Activated T-helper 2 cell treated with anti-CD3 and anti-CD28 coated beads, Interferon-gamma antibody, Interleukin-2, Interleukin-4, amounts not matched to agents 10 μg/mL and 5 μg/mL and 100 μg/mL, durations not matched to agents 14 hours and 24 hours and 36 hours (primary cell): Measurements from ENCODE around the gene HRH3. TPM values are rescaled to one million over a fixed set of nuclear protein-coding genes. Genes with fewer than 3 reads are reported as not detected.
A peak's percentile ranks its signal among the peaks of the same experiment; 100 is the strongest.

Experiments used
- DNase-seq: peaks from one replicate; pipeline ENCODE4 v3.0.0; 2021; ENCODE audit warnings: low spot score
- H3K27ac Mint-ChIP-seq: one replicate; pipeline ENCODE4 v1.8.0; 2021; ENCODE audit warnings: mixed read lengths
- H3K27me3 Mint-ChIP-seq: one replicate; pipeline ENCODE4 v1.8.0; 2021; ENCODE audit warnings: low read depth, mixed read lengths
- H3K36me3 Mint-ChIP-seq: one replicate; pipeline ENCODE4 v1.8.0; 2021; ENCODE audit warnings: low read depth, mixed read lengths
- H3K4me1 Mint-ChIP-seq: one replicate; pipeline ENCODE4 v1.8.0; 2021; ENCODE audit warnings: low read depth, mixed read lengths
- H3K4me3 Mint-ChIP-seq: one replicate; pipeline ENCODE4 v1.8.0; 2021; ENCODE audit warnings: low read depth, mild to moderate bottlenecking, moderate library complexity, mixed read lengths
- H3K9me3 Mint-ChIP-seq: one replicate; pipeline ENCODE4 v1.8.0; 2021; ENCODE audit warnings: mixed read lengths
- intact Hi-C: fragments of 100-400 bp; cut with micrococcal nuclease; formaldehyde crosslinking; loops from one replicate; pipeline ENCODE4 v1.15.1; 2023
- total RNA-seq: library from RNA; stranded (reverse); gene quantifications from 2 replicates; pipeline ENCODE4 v1.2.3, GENCODE V29; 2022

The HRH3 gene
- total RNA-seq, 1 donor from 2014 or later: not detected

GRCh38 chr20:62240020-62240685, 20.1 kb upstream of the HRH3 start:
- intact Hi-C loops: no loop called here
- DNase-seq: no peak
- Mint-ChIP-seq H3K27ac (no peak overlapping the region), H3K36me3 (peaks cover 8% of the 10 kb centered on the region), H3K27me3 (no peaks in the 10 kb centered on the region), H3K4me3 (peak overlapping the region; percentile 78), H3K9me3 (no peaks in the 10 kb centered on the region), H3K4me1 (peaks cover 17% of the 10 kb centered on the region)

- H3K36me3 Mint-ChIP-seq: peaks cover 8% of the 10 kb centered on the region
- peaks cover 17% of the 10 kb centered on the region for H3K4me1 Mint-ChIP-seq
- peak overlapping the region; percentile 46 for H3K27ac Mint-ChIP-seq
- peak overlapping the region; percentile 78 for H3K4me3 Mint-ChIP-seq
- no peak for DNase-seq
- H3K27me3 Mint-ChIP-seq: no peaks in the 10 kb centered on the region
- intact Hi-C loops: loop anchor here (2.0 to 5.0 kb wide), 2 partner anchors 57 to 148 kb away; partner anchors contain the start of genes MTG2 and RPS21
- H3K9me3 Mint-ChIP-seq: no peaks in the 10 kb centered on the region
These were observed 19.3 kb upstream of the HRH3 start for GRCh38 chr20:62239278-62239879.

GRCh38 chr20:62238569-62239277, 18.6 kb upstream of the HRH3 start:
- no peak for DNase-seq
- no peaks in the 10 kb centered on the region for H3K9me3 Mint-ChIP-seq
- peaks cover 8% of the 10 kb centered on the region for H3K36me3 Mint-ChIP-seq
- peak overlapping the region; percentile 46 for H3K27ac Mint-ChIP-seq
- no peaks in the 10 kb centered on the region for H3K27me3 Mint-ChIP-seq
- intact Hi-C loops: loop anchor here (1.0 to 5.0 kb wide), 4 partner anchors 56 to 149 kb away; partner anchors contain the start of genes ADRM1, LSM14B, MTG2 and RPS21
- H3K4me1 Mint-ChIP-seq: peaks cover 17% of the 10 kb centered on the region
- H3K4me3 Mint-ChIP-seq: peak overlapping the region; percentile 78

- H3K4me1 Mint-ChIP-seq: peaks cover 17% of the 10 kb centered on the region
- no peaks in the 10 kb centered on the region for H3K9me3 Mint-ChIP-seq
- intact Hi-C loops: loop anchor here (1.0 to 5.0 kb wide), 4 partner anchors 55 to 149 kb away; partner anchors contain the start of genes ADRM1, LSM14B, MTG2 and RPS21
- H3K36me3 Mint-ChIP-seq: peaks cover 8% of the 10 kb centered on the region
- H3K4me3 Mint-ChIP-seq: peak within 1 kb of the TSS; percentile 78
- H3K27ac Mint-ChIP-seq: peak within 1 kb of the TSS; percentile 60
- H3K27me3 Mint-ChIP-seq: no peaks in the 10 kb centered on the region
- peak; percentile 100 for DNase-seq
These were observed 17.9 kb upstream of the HRH3 start, which contains the start of gene OSBPL2 for GRCh38 chr20:62237801-62238568. OSBPL2 (plus strand) TSS chr20:62238521; CDS start chr20:62256185, 17,664 bp downstream.

GRCh38 chr20:62237514-62237800, 17.4 kb upstream of the HRH3 start:
- Mint-ChIP-seq H3K27ac (no peak overlapping the region), H3K4me1 (peaks cover 17% of the 10 kb centered on the region), H3K9me3 (no peaks in the 10 kb centered on the region), H3K4me3 (peak overlapping the region; percentile 52), H3K27me3 (no peaks in the 10 kb centered on the region), H3K36me3 (peaks cover 8% of the 10 kb centered on the region)
- intact Hi-C loops: loop anchor here (5.0 kb wide), 1 partner anchor 150 kb away; the partner anchor contains the start of gene RPS21
- no peak for DNase-seq

GRCh38 chr20:62236766-62237513, 16.9 kb upstream of the HRH3 start:
- no peak overlapping the region for H3K27ac Mint-ChIP-seq
- peaks cover 17% of the 10 kb centered on the region for H3K4me1 Mint-ChIP-seq
- H3K27me3 Mint-ChIP-seq: no peaks in the 10 kb centered on the region
- intact Hi-C loops: loop anchor here (5.0 kb wide), 1 partner anchor 150 kb away; the partner anchor contains the start of gene RPS21
- H3K4me3 Mint-ChIP-seq: no peak overlapping the region
- DNase-seq: no peak
- no peaks in the 10 kb centered on the region for H3K9me3 Mint-ChIP-seq
- peaks cover 8% of the 10 kb centered on the region for H3K36me3 Mint-ChIP-seq

- H3K9me3 Mint-ChIP-seq: no peaks in the 10 kb centered on the region
- no peak overlapping the region for H3K4me3 Mint-ChIP-seq
- H3K36me3 Mint-ChIP-seq: peaks cover 4% of the 10 kb centered on the region
- peaks cover 15% of the 10 kb centered on the region for H3K4me1 Mint-ChIP-seq
- DNase-seq: no peak
- no peaks in the 10 kb centered on the region for H3K27me3 Mint-ChIP-seq
- intact Hi-C loops: loop anchor here (5.0 kb wide), 1 partner anchor 151 kb away; the partner anchor contains the start of gene RPS21
- H3K27ac Mint-ChIP-seq: no peak overlapping the region
These were observed 16.1 kb upstream of the HRH3 start for GRCh38 chr20:62236200-62236599.

- Mint-ChIP-seq H3K9me3 (no peaks in the 10 kb centered on the region), H3K36me3 (peaks cover 4% of the 10 kb centered on the region), H3K4me3 (no peak overlapping the region), H3K27ac (no peak overlapping the region), H3K4me1 (peaks cover 15% of the 10 kb centered on the region), H3K27me3 (no peaks in the 10 kb centered on the region)
- intact Hi-C loops: loop anchor here (5.0 kb wide), 1 partner anchor 152 kb away; the partner anchor contains the start of gene RPS21
- DNase-seq: no peak
These were observed 15.7 kb upstream of the HRH3 start for GRCh38 chr20:62235777-62236157.

GRCh38 chr20:62235001-62235776, 15.1 kb upstream of the HRH3 start:
- DNase-seq: no peak
- H3K9me3 Mint-ChIP-seq: no peaks in the 10 kb centered on the region
- peaks cover 13% of the 10 kb centered on the region for H3K4me1 Mint-ChIP-seq
- no peak overlapping the region for H3K27ac Mint-ChIP-seq
- H3K4me3 Mint-ChIP-seq: no peak overlapping the region
- H3K27me3 Mint-ChIP-seq: no peaks in the 10 kb centered on the region
- H3K36me3 Mint-ChIP-seq: peaks cover 2% of the 10 kb centered on the region
- intact Hi-C loops: loop anchor here (5.0 kb wide), 1 partner anchor 152 kb away; the partner anchor contains the start of gene RPS21

GRCh38 chr20:62234339-62234738, 14.3 kb upstream of the HRH3 start:
- intact Hi-C loops: no loop called here
- H3K9me3 Mint-ChIP-seq: no peaks in the 10 kb centered on the region

GRCh38 chr20:62233684-62234083, 13.6 kb upstream of the HRH3 start:
- no peaks in the 10 kb centered on the region for H3K27me3 Mint-ChIP-seq
- peaks cover 5% of the 10 kb centered on the region for H3K4me1 Mint-ChIP-seq
- no peak overlapping the region for H3K4me3 Mint-ChIP-seq
- H3K9me3 Mint-ChIP-seq: no peaks in the 10 kb centered on the region
- H3K27ac Mint-ChIP-seq: no peak overlapping the region
- no peaks in the 10 kb centered on the region for H3K36me3 Mint-ChIP-seq
- no peak for DNase-seq
- intact Hi-C loops: no loop called here

More at GRCh38 chr20:62234339-62234738, 14.3 kb upstream of the HRH3 start:
- Mint-ChIP-seq H3K27me3 (no peaks in the 10 kb centered on the region), H3K4me3 (no peak overlapping the region), H3K4me1 (peaks cover 8% of the 10 kb centered on the region), H3K27ac (no peak overlapping the region), H3K36me3 (no peaks in the 10 kb centered on the region)
- DNase-seq: no peak
